Trophoblast cell (in vitro differentiated cells and primary cell): ENCODE results near the gene NKAIN4.

Experiments
- DNase-seq, 2 donors: peaks; one replicate each; pipeline ENCODE4 v3.0.0-alpha.2; 2016
- H2AFZ ChIP-seq: 2 replicates; pipeline ENCODE4 v1.6.1; 2013; ENCODE audit warnings: low read length, moderate library complexity, mild to moderate bottlenecking; ENCODE audit not compliant: insufficient read depth, poor library complexity
- H2AK5ac ChIP-seq: 2 replicates; pipeline ENCODE4 v1.6.1; 2013; ENCODE audit warnings: mild to moderate bottlenecking, low read length
- H2BK120ac ChIP-seq: 2 replicates; pipeline ENCODE4 v1.6.1; 2013; ENCODE audit warnings: low read length, mild to moderate bottlenecking, moderate library complexity; ENCODE audit not compliant: insufficient read depth, poor library complexity
- H2BK12ac ChIP-seq: 2 replicates; pipeline ENCODE4 v1.6.1; 2013; ENCODE audit warnings: mild to moderate bottlenecking, low read length, moderate library complexity
- H2BK5ac ChIP-seq: 2 replicates; pipeline ENCODE4 v1.6.1; 2013; ENCODE audit warnings: low read length, low read depth, moderate library complexity, mild to moderate bottlenecking; ENCODE audit not compliant: poor library complexity
- H3K14ac ChIP-seq: 2 replicates; pipeline ENCODE4 v1.6.1; 2013; ENCODE audit warnings: mild to moderate bottlenecking, low read length
- H3K18ac ChIP-seq: 2 replicates; pipeline ENCODE4 v1.6.1; 2013; ENCODE audit warnings: mild to moderate bottlenecking, low read length
- H3K23ac ChIP-seq: 2 replicates; pipeline ENCODE4 v1.6.1; 2013; ENCODE audit warnings: low read length
- H3K27ac ChIP-seq: 2 replicates; pipeline ENCODE4 v1.5.1; 2013; ENCODE audit warnings: low read depth, mild to moderate bottlenecking, inconsistent platforms, low read length, moderate library complexity
- H3K27me3 ChIP-seq: 2 replicates; pipeline ENCODE4 v1.6.1; 2013; ENCODE audit warnings: inconsistent platforms, mild to moderate bottlenecking, low read length, moderate library complexity; ENCODE audit not compliant: insufficient read depth
- H3K36me3 ChIP-seq, 2 experiments: 1 replicate in 1 of 2; 2 replicates in 1 of 2; pipeline ENCODE4 v1.6.1; 2013; ENCODE audit warnings: low read length in 2 of 2, mild to moderate bottlenecking in 2 of 2, moderate library complexity in 1 of 2; ENCODE audit not compliant: insufficient read depth in 2 of 2, control insufficient read depth in 1 of 2
- H3K4ac ChIP-seq: 2 replicates; pipeline ENCODE4 v1.6.1; 2013; ENCODE audit warnings: low read depth, mild to moderate bottlenecking, low read length, moderate library complexity
- H3K4me1 ChIP-seq, 2 experiments: 1 replicate in 1 of 2; 2 replicates in 1 of 2; pipeline ENCODE4 v1.6.1; 2013; ENCODE audit warnings: low read length in 2 of 2, mild to moderate bottlenecking in 2 of 2, moderate library complexity in 1 of 2; ENCODE audit not compliant: insufficient read depth in 2 of 2, control insufficient read depth in 1 of 2
- H3K4me2 ChIP-seq: 2 replicates; pipeline ENCODE4 v1.6.1; 2013; ENCODE audit warnings: inconsistent platforms, mild to moderate bottlenecking, low read length, moderate library complexity
- H3K4me3 ChIP-seq: 2 replicates; pipeline ENCODE4 v1.5.1; 2013; ENCODE audit warnings: mild to moderate bottlenecking, low read depth, low read length, inconsistent platforms
- H3K79me1 ChIP-seq: one replicate; pipeline ENCODE4 v1.6.1; 2013; ENCODE audit warnings: low read length
- H3K79me2 ChIP-seq: 2 replicates; pipeline ENCODE4 v1.6.1; 2013; ENCODE audit warnings: low read length, mild to moderate bottlenecking; ENCODE audit not compliant: control insufficient read depth, insufficient read depth, poor library complexity
- H3K9ac ChIP-seq: 2 replicates; pipeline ENCODE4 v1.6.1; 2013; ENCODE audit warnings: mild to moderate bottlenecking, low read length
- H3K9me3 ChIP-seq: 2 replicates; pipeline ENCODE4 v1.6.1; 2013; ENCODE audit warnings: low read depth, mild to moderate bottlenecking, control low read depth, inconsistent platforms, low read length; ENCODE audit not compliant: insufficient read depth
- H4K12ac ChIP-seq: 2 replicates; pipeline ENCODE4 v1.6.1; 2013; ENCODE audit warnings: low read depth, mild to moderate bottlenecking, low read length, moderate library complexity
- H4K8ac ChIP-seq: 2 replicates; pipeline ENCODE4 v1.6.1; 2013; ENCODE audit warnings: low read depth, mild to moderate bottlenecking, low read length, moderate library complexity
- H4K91ac ChIP-seq: one replicate; pipeline ENCODE4 v1.6.1; 2013; ENCODE audit warnings: low read depth, mild to moderate bottlenecking, low read length, moderate library complexity
- WGBS: extraction: QIAGEN DNeasy Blood & Tissue Kit; methylation state at CpG from one replicate; pipeline ENCODE4 v1.1.7; 2013; ENCODE audit warnings: missing lambda C conversion rate; ENCODE audit not compliant: insufficient read length, insufficient coverage; ENCODE audit errors: extremely low coverage; 5-methylcytosine and 5-hydroxymethylcytosine counted together

Gene NKAIN4

GRCh38 chr20:63256954-63257353 lies 2.7 kb upstream of the NKAIN4 start:
- Histone ChIP-seq H3K23ac (no peak overlapping the region), H3K18ac (no peak overlapping the region), H2BK12ac (no peak overlapping the region), H2BK5ac (no peak overlapping the region), H3K79me2 (peaks cover 11% of the 10 kb centered on the region), H3K79me1 (peaks cover 20% of the 10 kb centered on the region), H3K4ac (no peak overlapping the region), H3K14ac (no peak overlapping the region), H3K4me3 (peak overlapping the region; percentile 11), H3K9ac (no peak overlapping the region), H2AFZ (no peak overlapping the region), H3K4me1 (peaks cover 12 to 39% of the 10 kb centered on the region in 2 experiments), H3K27me3 (peaks cover 10% of the 10 kb centered on the region), H4K12ac (no peak overlapping the region), H3K9me3 (peaks cover 14% of the 10 kb centered on the region), H3K4me2 (no peak overlapping the region), H4K8ac (no peak overlapping the region), H4K91ac (peak overlapping the region; percentile 87), H2AK5ac (peak overlapping the region; percentile 28), H2BK120ac (no peak overlapping the region), H3K27ac (no peak overlapping the region), H3K36me3 (peaks cover 0 to 2% of the 10 kb centered on the region in 2 experiments)
- DNase-seq: no peak
- WGBS: no CpG with 5 or more reads among the region's 4 CpGs

GRCh38 chr20:63255931-63256704 lies 1.9 kb upstream of the NKAIN4 start:
- peaks cover 14% of the 10 kb centered on the region for H3K9me3 ChIP-seq
- H3K4me3 ChIP-seq: peak overlapping the region; percentile 20
- H3K79me2 ChIP-seq: peaks cover 11% of the 10 kb centered on the region
- peak in 1 of 2 donors; percentile 58 for DNase-seq
- H3K14ac ChIP-seq: peak overlapping the region; percentile 62
- peak overlapping the region; percentile 53 for H2BK12ac ChIP-seq
- peak overlapping the region; percentile 35 for H2BK120ac ChIP-seq
- no peak overlapping the region for H3K4me2 ChIP-seq
- no peak overlapping the region for H2BK5ac ChIP-seq
- peaks cover 0 to 2% of the 10 kb centered on the region in 2 experiments for H3K36me3 ChIP-seq
- H3K27me3 ChIP-seq: peaks cover 12% of the 10 kb centered on the region
- H4K8ac ChIP-seq: peak overlapping the region; percentile 44
- no CpG with 5 or more reads among the region's 31 CpGs for WGBS
- H3K23ac ChIP-seq: no peak overlapping the region
- H2AFZ ChIP-seq: no peak overlapping the region
- no peak overlapping the region for H3K18ac ChIP-seq
- H3K9ac ChIP-seq: no peak overlapping the region
- peak overlapping the region; percentile 32 for H2AK5ac ChIP-seq
- peaks cover 15 to 42% of the 10 kb centered on the region in 2 experiments for H3K4me1 ChIP-seq
- peak overlapping the region; percentile 52 for H3K4ac ChIP-seq
- H3K27ac ChIP-seq: no peak overlapping the region
- H4K12ac ChIP-seq: no peak overlapping the region
- peaks cover 22% of the 10 kb centered on the region for H3K79me1 ChIP-seq
- H4K91ac ChIP-seq: peak overlapping the region; percentile 87

GRCh38 chr20:63254606-63255384 lies 532 bp upstream of the NKAIN4 start:
- Histone ChIP-seq H4K12ac (peak overlapping the region; percentile 21), H3K36me3 (peaks cover 0 to 6% of the 10 kb centered on the region in 2 experiments), H3K14ac (no peak overlapping the region), H3K4ac (no peak overlapping the region), H3K4me1 (peaks cover 15 to 42% of the 10 kb centered on the region in 2 experiments), H2BK12ac (no peak overlapping the region), H3K79me1 (peaks cover 22% of the 10 kb centered on the region), H3K18ac (no peak overlapping the region), H3K4me3 (peak overlapping the region; percentile 21), H2AK5ac (no peak overlapping the region), H4K91ac (peak overlapping the region; percentile 13), H4K8ac (peak overlapping the region; percentile 0), H3K79me2 (peaks cover 11% of the 10 kb centered on the region), H2AFZ (no peak overlapping the region), H3K9ac (no peak overlapping the region), H3K4me2 (peak overlapping the region; percentile 53), H3K23ac (no peak overlapping the region), H2BK5ac (no peak overlapping the region), H3K9me3 (peaks cover 14% of the 10 kb centered on the region), H3K27ac (peak overlapping the region; percentile 14), H3K27me3 (peaks cover 12% of the 10 kb centered on the region), H2BK120ac (no peak overlapping the region)
- WGBS: no CpG with 5 or more reads among the region's 56 CpGs
- DNase-seq: peak in 1 of 2 donors; percentile 71

GRCh38 chr20:63253438-63254231 lies 628 bp downstream of the NKAIN4 start:
- peak in 1 of 2 donors; percentile 34 for DNase-seq
- Histone ChIP-seq H2BK12ac (peak overlapping the region; percentile 25), H3K4me1 (peaks cover 10 to 37% of the 10 kb centered on the region in 2 experiments), H3K36me3 (peaks cover 0 to 8% of the 10 kb centered on the region in 2 experiments), H3K9ac (no peak overlapping the region), H4K91ac (peak overlapping the region; percentile 82), H3K79me2 (peaks cover 11% of the 10 kb centered on the region), H3K4me3 (peak overlapping the region; percentile 73), H3K79me1 (peaks cover 22% of the 10 kb centered on the region), H2AK5ac (no peak overlapping the region), H3K4me2 (peak overlapping the region; percentile 62), H4K8ac (peak overlapping the region; percentile 50), H3K9me3 (peaks cover 14% of the 10 kb centered on the region), H2BK5ac (peak overlapping the region; percentile 35), H3K27ac (peak overlapping the region; percentile 18), H3K4ac (peak overlapping the region; percentile 38), H4K12ac (peak overlapping the region; percentile 34), H2BK120ac (peak overlapping the region; percentile 48), H3K23ac (no peak overlapping the region), H3K27me3 (peaks cover 12% of the 10 kb centered on the region), H2AFZ (peak overlapping the region; percentile 32), H3K18ac (peak overlapping the region; percentile 55), H3K14ac (peak overlapping the region; percentile 63)
- WGBS: no CpG with 5 or more reads among the region's 89 CpGs
